Lower leg skin (tissue), 4 donors: ENCODE measurements around the gene NANS. TPM values are rescaled to one million over a fixed set of nuclear protein-coding genes. Genes with fewer than 3 reads are reported as not detected.

Source experiments
- DNase-seq, 2 donors: peaks; one replicate each; pipeline ENCODE4 v3.0.0-alpha.2; 2019; ENCODE audit warnings: low spot score in 2 of 2
- H3K4me3 ChIP-seq: fragments of 200-600 bp; sonication (generic); 2 replicates; pipeline ENCODE4 v1.5.1; 2017; ENCODE audit warnings: mild to moderate bottlenecking, low read depth; ENCODE audit not compliant: poor library complexity, severe bottlenecking
- POLR2A ChIP-seq, 2 donors: fragments of 450-650 bp; IDR thresholded peaks; one replicate each; pipeline ENCODE4 v1.6.1; 2016 to 2017; ENCODE audit warnings: antibody characterized with exemption in 2 of 2, mild to moderate bottlenecking in 1 of 2, moderate library complexity in 1 of 2
- WGBS, 2 donors: methylation state at CpG; one replicate each; pipeline ENCODE4 v1.1.5; 2018; 5-methylcytosine and 5-hydroxymethylcytosine counted together
- intact Hi-C: fragments of 100-400 bp; cut with DNase I; formaldehyde crosslinking; loops from one replicate; pipeline ENCODE4 v1.15.0; 2023; ENCODE audit warnings: low total_unique reads
- total RNA-seq, 4 donors: library from RNA; depleted of rRNA; stranded (reverse); fragments of >200 nt; gene quantifications; one replicate each; pipeline ENCODE4 v1.1.0, GENCODE V29; 2016
- TF ChIP-seq, protein P1 (sequence below), 3 donors: fragments of 450-650 bp; IDR thresholded peaks; one replicate each; pipeline ENCODE4 v1.5.1; 2016; ENCODE audit warnings: antibody characterized with exemption in 3 of 3, mild to moderate bottlenecking in 3 of 3, moderate library complexity in 2 of 3

NANS gene
- total RNA-seq, 4 donors from 2014 or later: 26.5 to 46.0 (median 40.5) TPM

DNA sequence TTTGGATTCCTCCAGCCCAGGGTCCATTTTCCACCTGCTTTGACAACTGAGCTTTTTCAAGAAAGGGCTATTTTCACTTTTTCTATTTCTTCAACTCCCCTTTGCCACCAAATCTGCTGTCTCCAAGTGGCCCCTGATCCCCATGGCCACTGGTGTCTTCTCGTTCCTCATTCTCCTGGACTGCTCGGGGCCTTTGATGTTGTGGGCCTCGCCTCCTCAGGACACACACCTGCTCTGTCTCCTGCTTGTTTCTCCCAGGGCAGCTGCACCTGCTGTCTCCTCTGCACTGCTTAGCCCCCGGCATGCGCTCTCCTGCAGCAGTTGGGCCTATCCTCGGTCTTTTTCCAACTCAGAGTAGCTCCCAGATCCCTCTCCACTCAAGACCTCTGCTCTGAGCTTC, 16.3 kb upstream of the NANS start:
- WGBS, 2 donors: 94 to 95% methylated on average over 6 of the region's 6 CpGs
- H3K4me3 ChIP-seq: no peak overlapping the region
- peak in 1 of 2 donors; percentile 39 for DNase-seq
- TF ChIP-seq POLR2A (IDR thresholded peaks at IDR 0.05): no peak
- TF ChIP-seq, protein P1, sequence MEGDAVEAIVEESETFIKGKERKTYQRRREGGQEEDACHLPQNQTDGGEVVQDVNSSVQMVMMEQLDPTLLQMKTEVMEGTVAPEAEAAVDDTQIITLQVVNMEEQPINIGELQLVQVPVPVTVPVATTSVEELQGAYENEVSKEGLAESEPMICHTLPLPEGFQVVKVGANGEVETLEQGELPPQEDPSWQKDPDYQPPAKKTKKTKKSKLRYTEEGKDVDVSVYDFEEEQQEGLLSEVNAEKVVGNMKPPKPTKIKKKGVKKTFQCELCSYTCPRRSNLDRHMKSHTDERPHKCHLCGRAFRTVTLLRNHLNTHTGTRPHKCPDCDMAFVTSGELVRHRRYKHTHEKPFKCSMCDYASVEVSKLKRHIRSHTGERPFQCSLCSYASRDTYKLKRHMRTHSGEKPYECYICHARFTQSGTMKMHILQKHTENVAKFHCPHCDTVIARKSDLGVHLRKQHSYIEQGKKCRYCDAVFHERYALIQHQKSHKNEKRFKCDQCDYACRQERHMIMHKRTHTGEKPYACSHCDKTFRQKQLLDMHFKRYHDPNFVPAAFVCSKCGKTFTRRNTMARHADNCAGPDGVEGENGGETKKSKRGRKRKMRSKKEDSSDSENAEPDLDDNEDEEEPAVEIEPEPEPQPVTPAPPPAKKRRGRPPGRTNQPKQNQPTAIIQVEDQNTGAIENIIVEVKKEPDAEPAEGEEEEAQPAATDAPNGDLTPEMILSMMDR (IDR thresholded peaks at IDR 0.05): no peak
- intact Hi-C loops: no loop called here

DNA sequence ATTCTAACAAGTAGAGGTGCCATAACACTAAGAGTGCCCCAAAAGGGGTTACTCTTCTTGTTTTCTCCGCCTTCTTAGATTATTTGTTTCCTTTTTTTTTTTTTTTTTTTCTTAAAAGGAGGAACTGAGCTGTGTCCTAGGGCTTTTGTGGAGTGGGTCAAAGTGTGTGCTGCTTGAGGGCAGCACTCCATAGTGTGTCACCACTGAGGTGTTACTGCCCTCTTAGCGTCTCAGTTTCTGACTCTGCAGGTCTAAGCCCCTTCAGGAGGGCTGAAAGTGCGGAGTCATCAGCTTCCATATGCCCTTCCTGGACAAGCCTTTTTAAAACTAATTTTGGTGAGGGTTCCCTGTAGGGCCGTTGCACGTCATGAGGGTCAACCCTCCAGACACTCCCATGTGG, 12.6 kb upstream of the NANS start:
- TF ChIP-seq, protein P1 (IDR thresholded peaks at IDR 0.05): no peak
- no peak for TF ChIP-seq POLR2A (IDR thresholded peaks at IDR 0.05)
- peak in 1 of 2 donors; percentile 34 for DNase-seq
- no peak overlapping the region for H3K4me3 ChIP-seq
- whole genome bisulfite sequencing, 2 donors: 67 to 79% methylated on average over 5 of the region's 5 CpGs
- intact Hi-C loops: no loop called here

DNA sequence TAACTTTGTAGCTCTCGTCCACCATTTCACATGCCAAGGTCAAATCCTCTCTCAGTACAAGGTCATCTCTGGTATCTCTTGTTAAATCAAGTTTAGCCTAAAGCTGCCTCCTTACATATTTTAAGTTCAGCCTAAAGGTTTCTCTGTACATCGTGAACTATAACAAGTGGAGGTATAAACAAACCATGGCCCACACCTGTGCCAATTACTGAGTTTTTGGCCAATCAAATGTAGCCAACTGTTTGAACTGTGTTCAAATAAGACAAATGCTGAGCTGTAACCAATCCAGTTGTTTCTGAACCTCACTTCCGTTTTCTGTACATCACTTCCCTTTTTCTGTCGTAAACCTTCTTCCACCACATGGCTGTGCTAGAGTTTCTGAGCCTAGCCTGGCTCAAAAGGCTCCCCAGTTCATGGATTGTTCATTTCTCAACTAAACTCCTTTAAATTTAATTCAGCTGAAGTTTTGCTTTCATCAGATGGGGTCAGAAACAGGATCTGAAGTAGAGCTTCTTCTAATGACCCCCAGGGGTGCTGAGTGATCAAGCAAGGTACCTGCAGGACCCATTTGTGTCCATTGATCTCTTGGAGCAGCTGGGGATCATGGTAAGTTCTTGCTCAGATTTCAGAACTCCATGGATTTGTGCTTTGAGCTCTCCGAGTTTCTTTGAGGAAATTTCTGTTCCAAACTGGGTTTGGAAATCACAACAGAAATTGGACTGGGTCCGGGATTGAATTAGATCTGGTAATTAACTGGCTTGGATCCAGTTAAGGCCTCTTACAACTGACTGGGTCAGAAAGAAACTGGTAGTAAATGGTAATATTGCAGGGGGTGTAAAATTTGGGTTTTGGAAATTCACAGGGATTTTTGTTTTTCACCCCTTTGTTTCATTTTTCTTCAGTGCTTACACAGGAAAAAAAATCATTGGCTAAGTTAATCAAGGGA, 11.0 kb upstream of the NANS start:
- WGBS, 2 donors: 67 to 76% methylated on average over 6 of the region's 6 CpGs
- intact Hi-C loops: no loop called here
- no peak for DNase-seq
- TF ChIP-seq, protein P1 (IDR thresholded peaks at IDR 0.05): no peak
- no peak for TF ChIP-seq POLR2A (IDR thresholded peaks at IDR 0.05)
- H3K4me3 ChIP-seq: no peak overlapping the region

DNA sequence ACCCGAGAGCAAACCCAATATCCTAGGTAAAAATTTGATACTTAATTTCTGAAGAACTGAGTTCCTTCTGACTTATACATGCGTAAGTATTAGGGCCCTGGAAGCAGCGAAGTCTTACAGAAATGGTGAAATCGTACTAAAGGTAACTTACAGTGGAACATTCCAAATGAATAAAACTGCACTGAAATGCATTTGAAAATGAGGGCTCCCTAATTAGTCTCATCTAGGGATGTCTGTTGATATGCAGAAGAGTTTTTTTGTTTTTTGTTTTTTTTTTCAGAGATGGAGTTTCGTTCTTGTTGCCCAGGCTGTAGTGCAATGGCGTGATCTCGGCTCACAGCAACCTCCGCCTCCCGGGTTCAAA, 10.4 kb upstream of the NANS start:
- no peak for TF ChIP-seq POLR2A (IDR thresholded peaks at IDR 0.05)
- TF ChIP-seq, protein P1 (IDR thresholded peaks at IDR 0.05): no peak
- no peak overlapping the region for H3K4me3 ChIP-seq
- 94 to 95% methylated on average over 9 of the region's 9 CpGs for WGBS, 2 donors
- no peak for DNase-seq
- intact Hi-C loops: no loop called here

DNA sequence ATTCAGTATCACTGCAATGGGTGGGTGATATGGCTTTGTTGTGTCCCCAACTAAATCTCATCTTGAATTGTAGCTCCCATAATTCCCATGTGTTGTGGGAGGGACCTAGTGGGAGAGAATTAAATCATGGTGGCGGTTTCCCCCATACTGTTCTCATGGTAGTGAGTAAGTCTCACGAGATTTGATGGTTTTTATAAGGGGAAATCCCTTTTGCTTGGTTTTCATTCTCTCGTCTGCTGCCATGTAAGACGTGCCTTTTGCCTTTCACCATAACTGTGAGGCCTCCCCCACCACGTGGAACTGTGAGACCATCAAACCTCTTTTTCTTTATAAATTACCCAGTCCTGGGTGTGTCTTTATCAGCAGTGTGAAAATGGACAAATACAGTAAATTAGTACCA, 9.5 kb upstream of the NANS start:
- no peak overlapping the region for H3K4me3 ChIP-seq
- no peak for DNase-seq
- TF ChIP-seq, protein P1 (IDR thresholded peaks at IDR 0.05): no peak
- no peak for TF ChIP-seq POLR2A (IDR thresholded peaks at IDR 0.05)
- WGBS, 2 donors: 88 to 90% methylated on average over 5 of the region's 5 CpGs
- intact Hi-C loops: no loop called here
